ENCODE results near the gene MAMSTR.
A peak's percentile ranks its signal among the peaks of the same experiment; 100 is the strongest.

The MAMSTR gene

GRCh38 chr19:48671446-48671995 is 48.0 kb downstream of the MAMSTR start:
- Mint-ChIP-seq H3K27ac (peak overlapping the region; percentile 80), H3K9me3 (peaks cover 7% of the 10 kb centered on the region), H3K27me3 (ENCODE audit: low read depth, poor library complexity) (peaks cover 14% of the 10 kb centered on the region), H3K36me3 (ENCODE audit: low read depth) (peaks cover 4% of the 10 kb centered on the region), H3K4me3 (peak overlapping the region; percentile 39), H3K4me1 (peaks cover 52% of the 10 kb centered on the region)
- TF ChIP-seq, protein P1, sequence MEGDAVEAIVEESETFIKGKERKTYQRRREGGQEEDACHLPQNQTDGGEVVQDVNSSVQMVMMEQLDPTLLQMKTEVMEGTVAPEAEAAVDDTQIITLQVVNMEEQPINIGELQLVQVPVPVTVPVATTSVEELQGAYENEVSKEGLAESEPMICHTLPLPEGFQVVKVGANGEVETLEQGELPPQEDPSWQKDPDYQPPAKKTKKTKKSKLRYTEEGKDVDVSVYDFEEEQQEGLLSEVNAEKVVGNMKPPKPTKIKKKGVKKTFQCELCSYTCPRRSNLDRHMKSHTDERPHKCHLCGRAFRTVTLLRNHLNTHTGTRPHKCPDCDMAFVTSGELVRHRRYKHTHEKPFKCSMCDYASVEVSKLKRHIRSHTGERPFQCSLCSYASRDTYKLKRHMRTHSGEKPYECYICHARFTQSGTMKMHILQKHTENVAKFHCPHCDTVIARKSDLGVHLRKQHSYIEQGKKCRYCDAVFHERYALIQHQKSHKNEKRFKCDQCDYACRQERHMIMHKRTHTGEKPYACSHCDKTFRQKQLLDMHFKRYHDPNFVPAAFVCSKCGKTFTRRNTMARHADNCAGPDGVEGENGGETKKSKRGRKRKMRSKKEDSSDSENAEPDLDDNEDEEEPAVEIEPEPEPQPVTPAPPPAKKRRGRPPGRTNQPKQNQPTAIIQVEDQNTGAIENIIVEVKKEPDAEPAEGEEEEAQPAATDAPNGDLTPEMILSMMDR (IDR thresholded peaks at IDR 0.05) = no peak
- DNase-seq = no peak

DNA sequence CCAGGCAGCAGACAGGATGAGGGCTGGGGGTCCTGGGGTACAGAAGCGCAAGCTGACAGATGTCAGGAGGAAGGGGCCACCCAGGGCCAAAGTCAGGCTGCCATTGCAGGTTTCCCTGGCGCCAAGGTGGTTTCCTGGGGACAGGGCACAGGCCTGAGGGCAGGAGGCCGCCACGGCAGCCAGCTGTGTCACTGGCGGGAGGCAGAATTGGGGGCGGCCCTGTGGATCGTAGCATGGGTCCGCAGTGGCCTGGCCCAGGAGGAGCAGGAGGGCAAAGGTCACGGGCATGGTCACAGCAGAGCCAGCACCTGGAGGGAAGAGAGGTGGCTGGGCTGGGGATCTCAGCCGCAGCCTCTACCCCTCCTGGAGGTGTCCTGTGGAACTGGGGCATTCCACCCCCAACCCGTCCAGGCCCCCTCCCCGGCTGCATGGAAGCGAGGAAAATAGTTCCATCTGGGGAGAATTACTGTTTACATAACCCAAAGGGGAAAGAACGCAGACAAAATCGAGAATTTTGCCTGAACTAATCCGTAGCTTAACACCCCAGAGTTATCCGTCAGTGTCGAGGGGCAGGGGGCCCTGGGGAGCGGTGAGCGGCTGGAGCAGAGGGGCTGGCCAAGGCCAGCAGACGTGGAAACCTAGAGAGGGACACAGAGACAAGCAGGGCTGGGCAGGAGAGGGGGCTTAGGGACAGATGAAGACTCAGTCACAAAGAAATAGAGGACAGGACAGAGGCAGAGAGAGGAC is 48.7 kb downstream of the MAMSTR start:
- peaks cover 4% of the 10 kb centered on the region for H3K36me3 Mint-ChIP-seq (ENCODE audit: low read depth)
- H3K27ac Mint-ChIP-seq = peak overlapping the region; percentile 80
- H3K4me1 Mint-ChIP-seq = peaks cover 55% of the 10 kb centered on the region
- H3K27me3 Mint-ChIP-seq (ENCODE audit: low read depth, poor library complexity) = peaks cover 14% of the 10 kb centered on the region
- peaks cover 7% of the 10 kb centered on the region for H3K9me3 Mint-ChIP-seq
- DNase-seq = peak; percentile 36
- TF ChIP-seq, protein P1 (IDR thresholded peaks at IDR 0.05) = no peak
- H3K4me3 Mint-ChIP-seq = peak overlapping the region; percentile 39

DNA sequence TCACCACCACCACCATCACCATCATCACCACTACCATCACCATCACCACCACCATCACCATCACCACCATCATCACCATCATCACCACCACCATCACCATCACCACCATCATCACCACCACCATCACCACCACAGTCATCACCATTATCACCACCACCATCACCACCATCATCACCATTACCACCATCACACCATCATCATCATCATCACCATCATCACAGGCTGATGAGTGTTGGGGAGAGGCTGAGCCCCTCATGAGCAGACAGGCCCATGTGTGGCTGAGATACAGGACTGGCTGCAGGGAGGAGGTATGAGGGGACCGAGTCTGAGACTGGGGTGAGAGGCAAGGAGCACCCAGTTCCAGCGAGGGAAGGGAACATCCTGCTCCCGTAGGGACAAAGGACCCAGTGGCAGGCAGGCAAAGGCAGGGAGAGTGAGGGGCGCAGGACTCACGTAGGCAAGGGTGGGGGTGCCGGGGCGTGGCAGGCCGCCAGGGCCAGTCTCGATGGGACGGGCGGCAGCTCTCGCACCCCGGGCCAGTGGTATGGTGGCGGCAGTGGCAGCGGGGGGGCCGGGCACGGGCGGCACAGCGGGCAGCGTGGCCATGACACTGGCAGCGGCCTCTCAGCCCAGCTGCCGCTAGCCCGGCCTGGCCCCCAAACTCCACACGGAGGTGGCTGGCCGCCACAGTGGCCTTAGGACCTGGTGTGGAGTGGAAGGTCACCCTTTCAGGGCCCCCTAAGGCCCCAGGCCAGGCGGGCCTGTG is 49.4 kb downstream of the MAMSTR start:
- H3K27me3 Mint-ChIP-seq (ENCODE audit: low read depth, poor library complexity) = peaks cover 11% of the 10 kb centered on the region
- no peak for DNase-seq
- no peak overlapping the region for H3K4me3 Mint-ChIP-seq
- peaks cover 4% of the 10 kb centered on the region for H3K36me3 Mint-ChIP-seq (ENCODE audit: low read depth)
- H3K9me3 Mint-ChIP-seq = peaks cover 7% of the 10 kb centered on the region
- H3K4me1 Mint-ChIP-seq = peaks cover 50% of the 10 kb centered on the region
- H3K27ac Mint-ChIP-seq = no peak overlapping the region
- TF ChIP-seq, protein P1 (IDR thresholded peaks at IDR 0.05) = no peak

GRCh38 chr19:48668761-48669160 is 50.8 kb downstream of the MAMSTR start:
- no peak overlapping the region for H3K27ac Mint-ChIP-seq
- peaks cover 7% of the 10 kb centered on the region for H3K9me3 Mint-ChIP-seq
- H3K4me3 Mint-ChIP-seq = no peak overlapping the region

GRCh38 chr19:48668332-48668731 is 51.2 kb downstream of the MAMSTR start:
- DNase-seq = no peak
- H3K4me1 Mint-ChIP-seq = peaks cover 36% of the 10 kb centered on the region
- H3K4me3 Mint-ChIP-seq = no peak overlapping the region
- TF ChIP-seq, protein P1 (IDR thresholded peaks at IDR 0.05) = no peak
- H3K27me3 Mint-ChIP-seq (ENCODE audit: low read depth, poor library complexity) = peaks cover 4% of the 10 kb centered on the region
- H3K9me3 Mint-ChIP-seq = peaks cover 7% of the 10 kb centered on the region
- H3K27ac Mint-ChIP-seq = no peak overlapping the region
- peaks cover 4% of the 10 kb centered on the region for H3K36me3 Mint-ChIP-seq (ENCODE audit: low read depth)

More at GRCh38 chr19:48668761-48669160, 50.8 kb downstream of the MAMSTR start:
- TF ChIP-seq, protein P1 (IDR thresholded peaks at IDR 0.05) = no peak
- Mint-ChIP-seq H3K36me3 (ENCODE audit: low read depth) (peaks cover 4% of the 10 kb centered on the region), H3K27me3 (ENCODE audit: low read depth, poor library complexity) (peaks cover 4% of the 10 kb centered on the region), H3K4me1 (peaks cover 40% of the 10 kb centered on the region)
- DNase-seq = no peak

Data from nephron progenitor cell (in vitro differentiated cells).